NCI-H2196 (cell line): ENCODE measurements around the gene TERF2IP.

Experiments
- DNase-seq: peaks from one replicate; lab custom pipeline; 2025; ENCODE audit not compliant: unreplicated experiment; lab: John Stamatoyannopoulos, UW

The TERF2IP gene

DNA sequence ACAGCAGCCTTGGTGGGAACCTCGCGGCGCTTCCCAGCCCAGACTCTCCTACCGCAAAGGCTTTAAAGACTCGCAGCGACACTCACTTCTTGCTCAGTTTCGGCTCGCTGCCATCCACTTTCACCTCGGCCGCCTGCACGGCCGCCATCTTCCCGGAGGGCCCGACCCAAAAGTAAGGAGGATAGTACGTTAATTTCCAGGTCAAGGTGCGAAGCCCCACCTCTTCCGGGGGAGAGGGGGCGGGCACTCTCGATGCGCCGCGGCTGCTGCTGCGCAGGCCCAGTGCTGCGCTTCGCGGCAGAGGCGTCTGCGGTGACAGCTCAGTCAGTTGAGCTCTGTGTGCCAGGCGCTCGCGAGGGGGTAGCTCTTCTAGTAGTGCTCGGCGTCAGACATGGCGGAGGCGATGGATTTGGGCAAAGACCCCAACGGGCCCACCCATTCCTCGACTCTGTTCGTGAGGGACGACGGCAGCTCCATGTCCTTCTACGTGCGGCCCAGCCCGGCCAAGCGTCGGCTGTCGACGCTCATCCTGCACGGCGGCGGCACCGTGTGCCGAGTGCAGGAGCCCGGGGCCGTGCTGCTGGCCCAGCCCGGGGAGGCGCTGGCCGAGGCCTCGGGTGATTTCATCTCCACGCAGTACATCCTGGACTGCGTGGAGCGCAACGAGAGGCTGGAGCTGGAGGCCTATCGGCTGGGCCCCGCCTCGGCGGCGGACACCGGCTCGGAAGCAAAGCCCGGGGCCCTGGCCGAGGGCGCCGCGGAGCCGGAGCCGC, at the start of gene TERF2IP, which contains the start of gene KARS1:
Gene TERF2IP, plus strand, starts transcription at position 282 of the 773 bp plus-strand sequence. Its CDS starts 110 bp downstream, at position 392.
Gene KARS1, minus strand, starts transcription at position 174 of the 773 bp plus-strand sequence. Its CDS starts 26 bp downstream, at position 148.
- peak; percentile 81 for DNase-seq

GRCh38 chr16:75599452-75600277, 47.9 kb upstream of the TERF2IP start:
- DNase-seq: no peak

GRCh38 chr16:75603241-75603640, 44.3 kb upstream of the TERF2IP start:
- no peak for DNase-seq

GRCh38 chr16:75606507-75606906, 41.1 kb upstream of the TERF2IP start:
- DNase-seq: no peak

- DNase-seq: no peak
These were observed 33.3 kb upstream of the TERF2IP start for GRCh38 chr16:75614066-75614897.

- DNase-seq: no peak
These were observed 32.0 kb upstream of the TERF2IP start for GRCh38 chr16:75615619-75616018.

GRCh38 chr16:75616521-75617010, 31.0 kb upstream of the TERF2IP start:
- DNase-seq: no peak

DNA sequence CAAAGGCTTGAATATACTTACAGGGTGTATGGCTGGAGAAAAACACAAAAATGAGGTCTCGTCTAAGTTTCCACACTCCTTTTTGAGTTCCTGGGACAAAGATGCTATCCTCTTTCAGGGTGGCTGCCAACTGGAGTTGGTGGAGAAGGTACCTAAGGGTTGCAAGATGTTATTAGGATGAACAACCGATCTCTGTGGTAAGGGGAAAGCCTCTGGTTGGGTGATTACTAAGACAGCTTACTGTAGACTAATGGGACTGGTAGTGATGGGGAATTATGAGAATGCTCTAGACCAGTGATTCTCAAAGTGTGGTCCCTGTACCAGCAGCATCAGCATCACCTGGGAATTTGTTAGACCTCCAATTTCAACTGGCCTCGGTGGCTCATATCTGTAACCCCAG, 30.5 kb upstream of the TERF2IP start:
- DNase-seq: no peak

- no peak for DNase-seq
These were observed 28.8 kb upstream of the TERF2IP start for GRCh38 chr16:75618780-75619179.

- DNase-seq: no peak
These were observed 27.0 kb upstream of the TERF2IP start for GRCh38 chr16:75620326-75621169.

GRCh38 chr16:75621170-75621477, 26.4 kb upstream of the TERF2IP start:
- DNase-seq: no peak

DNA sequence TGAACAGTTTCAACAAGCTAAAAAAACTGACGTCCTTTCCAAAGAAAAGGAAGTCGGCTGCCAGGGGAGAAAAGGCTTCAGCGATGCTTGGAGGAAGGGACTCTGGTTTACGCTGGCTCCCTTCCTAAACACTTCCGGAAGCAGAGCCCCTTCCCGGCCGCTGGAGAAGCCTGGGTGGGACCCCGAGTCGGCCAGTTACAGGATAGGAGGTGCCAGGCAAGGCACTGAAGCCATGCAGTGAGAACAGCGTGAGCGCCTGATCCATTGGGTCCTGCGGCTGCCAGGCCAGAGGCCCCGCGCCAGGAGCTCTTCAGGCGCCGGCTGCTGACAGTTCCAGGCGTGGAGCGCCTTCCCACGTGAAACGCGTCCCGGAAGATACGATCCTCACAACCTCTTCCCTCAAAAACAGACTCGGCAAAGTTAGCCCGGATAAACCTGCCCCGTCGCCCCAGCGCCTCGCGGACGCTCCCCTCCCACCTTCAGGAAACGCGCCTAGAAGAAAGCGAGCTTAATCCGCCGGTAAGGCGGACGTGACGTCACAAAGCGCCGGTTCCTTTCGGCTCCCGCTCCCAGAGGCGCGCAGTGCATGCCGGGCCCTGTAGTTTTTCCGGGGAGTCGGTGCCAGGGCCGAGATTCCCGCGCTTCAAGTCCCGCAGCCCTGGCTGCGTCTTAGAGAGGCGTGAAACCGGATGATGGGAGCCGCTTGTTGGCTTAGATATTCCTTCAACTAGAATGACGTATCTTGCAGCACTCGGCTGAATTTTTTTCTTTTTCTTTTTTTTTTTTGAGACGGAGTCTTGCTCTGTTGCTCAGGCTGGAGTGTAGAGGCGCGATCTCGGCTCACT, 24.6 kb upstream of the TERF2IP start, which contains the start of gene ADAT1:
Gene ADAT1, minus strand, starts transcription at position 521 of the 845 bp plus-strand sequence. CDS start 2,482 bp downstream, outside the sequence.
- peak; percentile 93 for DNase-seq

DNA sequence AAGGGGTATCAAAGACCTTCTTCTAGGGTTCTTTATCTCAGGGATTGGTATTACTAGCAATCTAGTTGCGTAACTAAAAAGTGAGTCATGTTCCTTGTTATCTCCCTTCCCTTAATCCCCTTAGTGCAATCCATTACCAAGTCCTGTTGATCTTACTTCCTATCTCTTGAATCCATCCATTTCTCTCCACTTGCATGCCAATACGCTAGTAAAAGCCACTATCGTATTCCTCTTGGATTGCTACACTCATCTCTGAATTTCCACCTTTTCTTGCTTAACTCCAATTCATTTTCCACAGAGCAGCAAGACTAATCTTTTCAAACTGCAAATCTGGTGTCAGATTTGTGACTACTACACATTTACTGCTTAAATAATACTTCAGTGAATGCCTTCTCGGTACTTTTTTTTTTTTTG, 22.6 kb upstream of the TERF2IP start:
- no peak for DNase-seq

GRCh38 chr16:75626806-75627205, 20.8 kb upstream of the TERF2IP start:
- DNase-seq: no peak

- no peak for DNase-seq
These were observed 19.7 kb upstream of the TERF2IP start for GRCh38 chr16:75627851-75628250.

- no peak for DNase-seq
These were observed 19.2 kb upstream of the TERF2IP start for GRCh38 chr16:75628351-75628750.

GRCh38 chr16:75629132-75629531, 18.4 kb upstream of the TERF2IP start:
- DNase-seq: no peak

- DNase-seq: no peak
These were observed 17.5 kb upstream of the TERF2IP start for GRCh38 chr16:75630052-75630451.

DNA sequence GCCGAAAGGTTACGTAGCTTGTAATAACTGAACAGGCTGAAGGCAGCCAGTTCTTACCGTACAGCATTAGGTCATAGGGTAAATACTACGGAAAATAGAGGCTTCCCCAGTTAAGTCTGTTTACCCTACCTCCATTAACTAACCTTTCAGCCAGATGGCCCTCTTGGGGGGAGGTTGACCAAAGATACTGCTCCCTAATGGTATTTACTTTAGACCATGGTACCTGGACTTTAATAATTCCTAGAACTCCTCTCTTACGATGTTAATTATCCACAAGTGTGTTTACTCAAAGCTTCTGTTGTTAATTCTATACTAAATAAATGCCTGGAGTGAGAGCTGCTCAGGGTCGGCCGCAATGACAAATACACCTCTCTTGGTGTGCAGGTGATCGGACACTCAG, 14.7 kb upstream of the TERF2IP start:
- DNase-seq: peak; percentile 26
